Endothelial cell of umbilical vein (primary cell): Measurements from ENCODE around the gene NAXE. TPM values are rescaled to one million over a fixed set of nuclear protein-coding genes. Genes with fewer than 3 reads are reported as not detected.

Experiments
- BruUV-seq: library from RNA; stranded (reverse); fragments of 400-500 nt; replicated peaks from 2 replicates; lab custom pipeline; 2021; lab: Mats Ljungman, UMichigan
- CTCF ChIA-PET: fragments of 300-600, 350-600 bp; sonication (Branson Sonifier 250); formaldehyde crosslinking; loops from one replicate; lab custom pipeline; 2021; ENCODE audit warnings: antibody characterized with exemption, inconsistent platforms; lab: Charles Lee
- POLR2A ChIA-PET: fragments of 300-600, 350-600 bp; sonication (Branson Sonifier 250); formaldehyde crosslinking; loops from one replicate; lab custom pipeline; 2021; ENCODE audit warnings: antibody characterized with exemption, inconsistent platforms; lab: Charles Lee
- DNase-seq: peaks from one replicate; pipeline ENCODE4 v3.0.0-alpha.2; 2011; ENCODE audit warnings: low read depth, low spot score
- FAIRE-seq: peaks from 2 replicates; lab custom pipeline; 2011; peaks lifted over from hg19 to GRCh38; lab: Jason Lieb, UNC
- H2AFZ ChIP-seq: 2 replicates; pipeline ENCODE4 v1.6.0; 2012; ENCODE audit warnings: low read depth, low read length, control low read depth, inconsistent platforms
- H3K27ac ChIP-seq: 2 replicates; pipeline ENCODE4 v1.5.1; 2011; ENCODE audit warnings: low read depth, mild to moderate bottlenecking, control low read depth, low read length, moderate library complexity; ENCODE audit not compliant: insufficient read depth
- H3K27me3 ChIP-seq, 2 experiments: 2 replicates each; pipeline versions ENCODE4 v1.6.0 to v1.6.1; 2011; ENCODE audit warnings: low read length in 2 of 2, mixed read lengths in 1 of 2; ENCODE audit not compliant: control insufficient read depth in 2 of 2, insufficient read depth in 2 of 2
- H3K36me3 ChIP-seq, 2 experiments: 2 replicates in 1 of 2; 3 replicates in 1 of 2; pipeline ENCODE4 v1.5.1; 2011; ENCODE audit warnings: low read length in 2 of 2, mild to moderate bottlenecking in 1 of 2, moderate library complexity in 1 of 2; ENCODE audit not compliant: control insufficient read depth in 2 of 2, insufficient read depth in 2 of 2; ENCODE audit errors: extremely low read depth in 1 of 2
- H3K4me1 ChIP-seq: 3 replicates; pipeline ENCODE4 v1.5.1; 2011; ENCODE audit warnings: mild to moderate bottlenecking, low read length; ENCODE audit not compliant: control insufficient read depth, insufficient read depth; ENCODE audit errors: extremely low read depth
- H3K4me2 ChIP-seq: 2 replicates; pipeline ENCODE4 v1.6.1; 2011; ENCODE audit warnings: low read length, control low read depth, mixed read lengths; ENCODE audit not compliant: insufficient read depth
- H3K4me3 ChIP-seq, 3 experiments: fragments of 200-600 bp in 1 of 3; sonication (generic), shearing (Covaris generic) in 1 of 3; replicated peaks in 1 of 3; 2 replicates each; pipeline ENCODE4 v1.5.1; 2011 to 2016; ENCODE audit warnings: control low read depth in 3 of 3, low read length in 3 of 3, mild to moderate bottlenecking in 2 of 3, inconsistent platforms in 1 of 3, low read depth in 1 of 3, moderate library complexity in 1 of 3; ENCODE audit not compliant: insufficient read depth in 1 of 3
- H3K79me2 ChIP-seq: 2 replicates; pipeline ENCODE4 v1.6.0; 2012; ENCODE audit warnings: low read length, inconsistent platforms; ENCODE audit not compliant: control insufficient read depth, insufficient read depth
- H3K9ac ChIP-seq: replicated peaks from 2 replicates; pipeline ENCODE3; 2011; ENCODE audit warnings: low read length, control low read depth; ENCODE audit not compliant: insufficient read depth; ENCODE audit errors: extremely low read depth
- H3K9me1 ChIP-seq: replicated peaks from 3 replicates; pipeline ENCODE4 v1.6.0; 2011; ENCODE audit warnings: mild to moderate bottlenecking, low read length; ENCODE audit not compliant: control insufficient read depth, insufficient read depth; ENCODE audit errors: extremely low read depth
- H3K9me3 ChIP-seq: replicated peaks from 2 replicates; pipeline ENCODE4 v1.5.1; 2012; ENCODE audit warnings: low read length, inconsistent platforms; ENCODE audit not compliant: control insufficient read depth, insufficient read depth
- H4K20me1 ChIP-seq: replicated peaks from 2 replicates; pipeline ENCODE3; 2011; ENCODE audit warnings: mild to moderate bottlenecking, low read length; ENCODE audit not compliant: control insufficient read depth, insufficient read depth; ENCODE audit errors: extremely low read depth
- EZH2 ChIP-seq: IDR thresholded peaks from 2 replicates; pipeline ENCODE4 v1.6.1; 2012; ENCODE audit warnings: borderline replicate concordance, low read depth, mild to moderate bottlenecking, moderate library complexity, low read length, inconsistent platforms; ENCODE audit not compliant: severe bottlenecking
- FOS ChIP-seq: IDR thresholded peaks from 2 replicates; pipeline ENCODE4 v1.6.1; 2011; ENCODE audit warnings: mild to moderate bottlenecking, low read length, moderate library complexity, borderline replicate concordance; ENCODE audit not compliant: insufficient read depth
- GATA2 ChIP-seq: IDR thresholded peaks from 2 replicates; pipeline ENCODE4 v1.7.0; 2011; ENCODE audit warnings: low read depth, mild to moderate bottlenecking, moderate library complexity, mixed read lengths, low read length; ENCODE audit not compliant: insufficient read length, insufficient read depth
- JUN ChIP-seq: IDR thresholded peaks from 2 replicates; pipeline ENCODE4 v1.6.1; 2011; ENCODE audit warnings: borderline replicate concordance, low read depth; ENCODE audit not compliant: insufficient read length, insufficient read depth
- MYC ChIP-seq: IDR thresholded peaks from one replicate; pipeline ENCODE4 v1.6.1; 2011; ENCODE audit warnings: mild to moderate bottlenecking, low read depth, low read length
- POLR2A ChIP-seq: IDR thresholded peaks from 2 replicates; pipeline ENCODE4 v1.6.1; 2012; ENCODE audit warnings: low read depth, mild to moderate bottlenecking, control low read depth, low read length
- dilution Hi-C: fragments of 300-500 bp; cut with MboI; formaldehyde crosslinking; loops from one replicate; pipeline ENCODE4 v1.15.0; 2019; ENCODE audit warnings: low sequenced_read_pairs; ENCODE audit not compliant: extremely low pct_ligation_motif_present
- intact Hi-C: fragments of 100-400 bp; cut with micrococcal nuclease; formaldehyde crosslinking; loops from one replicate; pipeline ENCODE4 v1.10.0; 2022
- polyA plus RNA-seq, 4 experiments: library from polyadenylated mRNA; depleted of rRNA in 3 of 4; stranded (reverse) in 3 of 4; unstranded in 1 of 4; fragments of >200 nt; gene quantifications; 2 replicates each; pipeline versions ENCODE4 v1.2.1 to v1.2.3, GENCODE V29; 2011 to 2012; ENCODE audit warnings: missing spikeins in 1 of 4
- total RNA-seq: library from RNA; stranded (reverse); gene quantifications from 2 replicates; pipeline ENCODE4 v1.2.3, GENCODE V29; 2021
- TF ChIP-seq, protein P1 (sequence below): IDR thresholded peaks from 2 replicates; pipeline ENCODE4 v1.6.1; 2011; ENCODE audit not compliant: insufficient read depth, insufficient read length

Gene NAXE
- total and polyA plus RNA-seq, 2 donors (not counting 3 experiments of a cell fraction or from before 2014, with no cell fraction given), result 76.2 to 187 TPM

DNA sequence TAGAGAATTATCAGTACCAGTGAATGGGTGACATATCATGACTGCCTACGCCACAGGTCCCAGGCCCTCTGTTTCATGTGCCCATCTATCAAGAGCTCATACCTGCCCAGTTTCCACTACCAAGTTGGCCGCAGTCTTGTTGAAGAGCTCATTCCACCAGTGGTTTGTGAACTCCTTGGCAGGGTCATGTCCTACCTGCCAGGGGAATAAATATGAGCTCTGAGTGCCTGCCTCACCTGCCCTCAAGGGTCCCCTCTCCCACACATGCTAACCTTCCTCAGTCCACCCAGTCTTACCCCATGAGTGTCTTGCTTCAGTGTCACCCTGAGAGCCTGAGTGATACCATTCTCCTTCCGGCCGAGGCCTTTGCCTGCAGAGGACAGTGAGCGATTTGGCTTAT lies 6.5 kb downstream of the NAXE start:
- Histone ChIP-seq H3K4me2 (no peak overlapping the region), H3K9ac (no peak overlapping the region), H3K36me3 (peaks cover 0 to 34% of the 10 kb centered on the region in 2 experiments), H4K20me1 (no peaks in the 10 kb centered on the region), H3K9me3 (no peaks in the 10 kb centered on the region), H2AFZ (no peak overlapping the region), H3K9me1 (no peaks in the 10 kb centered on the region), H3K27me3 (no peaks in the 10 kb centered on the region), H3K4me3 (no peak overlapping the region), H3K4me1 (peaks cover 11% of the 10 kb centered on the region), H3K27ac (no peak overlapping the region), H3K79me2 (peaks cover 19% of the 10 kb centered on the region)
- intact Hi-C loops, result no loop called here
- FAIRE-seq (no peak), DNase-seq (no peak)
- peak; percentile 42 for TF ChIP-seq POLR2A
- TF ChIP-seq, protein P1, sequence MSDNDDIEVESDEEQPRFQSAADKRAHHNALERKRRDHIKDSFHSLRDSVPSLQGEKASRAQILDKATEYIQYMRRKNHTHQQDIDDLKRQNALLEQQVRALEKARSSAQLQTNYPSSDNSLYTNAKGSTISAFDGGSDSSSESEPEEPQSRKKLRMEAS, result no peak
- TF ChIP-seq JUN, result no peak
- dilution Hi-C loops, result no loop called here
- ChIA-PET POLR2A (no interaction called here), CTCF (interaction anchor here (1.0 to 1.3 kb wide), 2 partner anchors 11 to 117 kb away, joined by 3 read pairs; no protein-coding TSS in a partner anchor)
- no TSS peak for BruUV-seq

DNA sequence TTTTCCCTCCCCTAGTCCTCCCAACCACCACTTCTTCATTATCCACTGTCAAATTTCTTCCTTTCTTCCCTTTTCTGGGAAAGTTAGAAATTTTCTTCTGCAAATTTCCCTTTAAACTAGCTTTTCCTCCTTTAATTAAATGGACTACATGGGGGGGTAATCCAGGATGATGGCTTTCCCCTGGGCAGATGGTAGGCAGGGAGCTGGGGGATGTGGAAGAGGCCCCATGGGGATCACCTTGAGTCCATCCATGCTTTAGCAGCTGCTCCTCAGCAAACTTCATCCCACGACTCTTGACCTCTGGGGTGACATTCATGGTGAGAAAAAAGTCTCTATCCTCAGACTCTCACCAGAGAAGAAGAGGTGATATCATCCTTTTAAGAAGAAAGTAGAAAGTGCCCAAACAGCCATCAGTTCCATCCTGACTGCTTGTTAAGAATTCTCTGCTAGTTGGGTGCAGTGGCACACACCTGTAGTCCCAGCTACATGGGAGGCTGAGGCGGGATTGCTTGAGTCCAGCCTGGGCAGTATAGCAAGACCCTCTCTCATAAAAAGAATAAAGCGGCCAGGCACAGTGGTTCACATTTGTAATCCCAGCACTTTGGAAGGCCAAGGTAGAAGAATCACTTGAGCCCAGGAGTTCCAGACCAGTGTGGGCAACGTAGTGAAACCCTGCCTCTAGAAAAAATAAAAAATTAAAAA lies 7.3 kb downstream of the NAXE start:
- Histone ChIP-seq H3K27ac (no peak overlapping the region), H3K4me3 (no peak overlapping the region), H3K4me2 (no peak overlapping the region), H4K20me1 (no peaks in the 10 kb centered on the region), H3K4me1 (peaks cover 10% of the 10 kb centered on the region), H3K9me1 (no peaks in the 10 kb centered on the region), H2AFZ (no peak overlapping the region), H3K79me2 (peaks cover 19% of the 10 kb centered on the region), H3K9ac (no peak overlapping the region), H3K27me3 (no peaks in the 10 kb centered on the region), H3K9me3 (no peaks in the 10 kb centered on the region), H3K36me3 (peaks cover 0 to 29% of the 10 kb centered on the region in 2 experiments)
- TF ChIP-seq MYC, result no peak
- no peak for TF ChIP-seq EZH2
- no peak for TF ChIP-seq GATA2
- TF ChIP-seq FOS, result no peak
- TF ChIP-seq POLR2A, result no peak
- POLR2A ChIA-PET, result no interaction called here
- dilution Hi-C loops (no loop called here), intact Hi-C loops (no loop called here)
- no TSS peak for BruUV-seq
- CTCF ChIA-PET, result interaction anchor here (1.0 to 1.8 kb wide), 6 partner anchors 8 to 213 kb away, joined by 3 to 5 read pairs (median 3); partner anchors contain the start of gene NAXE
- no peak for FAIRE-seq
- DNase-seq, result no peak
